HFF-Myc (cell line): Measurements from ENCODE around the gene RNF144A.

Experiments
- DNase-seq: peaks from one replicate; pipeline ENCODE4 v3.0.0-alpha.2; 2011; ENCODE audit warnings: low read depth; ENCODE audit errors: extremely low read depth
- H3K4me3 ChIP-seq: replicated peaks from 2 replicates; pipeline ENCODE4 v1.5.1; 2011; ENCODE audit warnings: low read depth, mild to moderate bottlenecking, control low read depth, low read length
- CTCF ChIP-seq: IDR thresholded peaks from 2 replicates; pipeline ENCODE4 v1.5.1; 2012; ENCODE audit warnings: mild to moderate bottlenecking, low read depth, low read length, control low read depth; ENCODE audit errors: missing control alignments

The RNF144A gene

GRCh38 chr2:7004636-7005035, 87.4 kb downstream of the RNF144A start:
- H3K4me3 ChIP-seq, result no peak overlapping the region
- TF ChIP-seq CTCF, result no peak
- DNase-seq, result no peak

GRCh38 chr2:7007488-7007845, 90.3 kb downstream of the RNF144A start:
- DNase-seq, result no peak
- TF ChIP-seq CTCF, result no peak
- H3K4me3 ChIP-seq, result no peak overlapping the region

DNA sequence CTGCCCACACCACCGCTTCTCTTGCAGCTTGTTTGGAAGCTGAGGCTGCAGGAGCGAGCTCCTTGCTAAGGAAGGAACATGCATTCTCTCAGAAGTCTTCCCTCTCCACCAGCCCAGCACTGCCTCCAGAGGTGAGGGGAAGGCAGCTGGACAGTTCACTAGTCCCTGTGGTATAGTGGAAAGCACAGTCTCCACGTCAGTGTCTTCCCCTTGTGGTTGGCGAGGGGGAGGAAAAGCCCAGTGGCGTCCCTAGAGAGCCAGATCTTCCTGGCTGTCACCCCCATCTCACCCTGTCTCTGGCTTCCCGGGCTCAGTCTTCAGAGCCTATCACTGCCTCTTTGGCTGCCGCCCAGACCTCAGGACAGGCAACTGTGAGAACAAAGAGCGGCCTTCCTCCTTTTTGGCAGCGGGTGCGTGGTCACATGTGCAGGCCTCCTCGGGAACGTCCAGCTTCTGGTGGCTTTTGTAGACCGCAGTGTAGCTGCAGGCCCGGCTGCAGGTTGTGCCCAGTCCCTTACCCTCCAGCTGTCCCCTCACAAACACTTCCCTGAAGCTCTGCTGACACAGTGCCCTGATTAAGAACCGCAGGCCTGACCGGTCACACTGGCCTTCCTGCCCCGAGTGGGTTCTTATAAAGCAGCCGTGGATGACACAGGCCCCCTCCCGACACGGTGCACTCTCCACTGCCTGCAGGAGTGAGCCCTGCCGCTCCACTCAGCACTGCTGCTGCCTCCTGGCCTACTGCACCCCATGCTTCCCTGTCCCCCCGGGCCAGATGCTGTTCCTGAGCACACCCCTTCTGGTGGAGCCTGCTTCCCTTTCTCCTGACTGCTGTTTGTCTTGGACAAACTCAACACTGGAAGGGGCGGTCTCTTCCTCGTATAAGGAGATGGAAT, 90.9 kb downstream of the RNF144A start:
- DNase-seq, result no peak
- no peak overlapping the region for H3K4me3 ChIP-seq

DNA sequence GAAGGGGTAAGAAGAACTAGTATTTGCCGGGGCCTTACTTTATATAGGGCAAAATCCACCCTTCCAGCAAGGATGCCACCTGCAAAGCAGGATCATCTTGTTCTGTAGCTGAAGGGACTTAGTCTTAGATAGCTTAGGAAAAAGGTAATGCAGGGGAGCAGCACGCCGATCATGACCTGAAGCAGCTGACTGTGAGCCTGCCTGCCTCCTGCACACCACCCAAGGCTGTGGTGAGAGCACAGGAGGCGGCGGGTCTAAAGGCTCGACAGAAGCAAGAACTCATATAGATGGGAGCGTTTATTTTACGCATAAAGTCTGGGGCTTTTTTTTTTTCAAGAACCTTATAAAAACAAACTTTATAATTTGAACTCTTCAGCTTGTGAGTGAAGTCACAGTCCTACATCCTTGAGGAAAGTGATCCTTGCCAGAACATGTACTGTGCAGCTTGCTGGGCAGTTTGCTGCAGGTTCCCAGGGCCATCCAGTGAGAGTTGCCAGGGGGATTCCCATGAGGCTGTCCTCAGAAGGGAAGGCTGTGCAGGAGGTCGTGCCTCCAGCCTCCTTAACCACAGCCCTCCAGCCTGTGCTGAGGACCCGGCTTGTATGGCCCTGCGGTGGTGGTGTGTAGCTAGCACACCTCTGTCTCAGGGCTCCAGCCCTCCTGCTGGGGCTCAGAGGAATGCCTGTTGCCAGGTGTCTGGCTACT, 92.1 kb downstream of the RNF144A start:
- no peak for TF ChIP-seq CTCF
- DNase-seq, result no peak
- no peak overlapping the region for H3K4me3 ChIP-seq

More for the DNA sequence above, 90.9 kb downstream of the RNF144A start:
- TF ChIP-seq CTCF, result peak; percentile 17

GRCh38 chr2:7010391-7011054, 93.3 kb downstream of the RNF144A start:
- H3K4me3 ChIP-seq, result no peak overlapping the region
- DNase-seq, result no peak
- no peak for TF ChIP-seq CTCF

DNA sequence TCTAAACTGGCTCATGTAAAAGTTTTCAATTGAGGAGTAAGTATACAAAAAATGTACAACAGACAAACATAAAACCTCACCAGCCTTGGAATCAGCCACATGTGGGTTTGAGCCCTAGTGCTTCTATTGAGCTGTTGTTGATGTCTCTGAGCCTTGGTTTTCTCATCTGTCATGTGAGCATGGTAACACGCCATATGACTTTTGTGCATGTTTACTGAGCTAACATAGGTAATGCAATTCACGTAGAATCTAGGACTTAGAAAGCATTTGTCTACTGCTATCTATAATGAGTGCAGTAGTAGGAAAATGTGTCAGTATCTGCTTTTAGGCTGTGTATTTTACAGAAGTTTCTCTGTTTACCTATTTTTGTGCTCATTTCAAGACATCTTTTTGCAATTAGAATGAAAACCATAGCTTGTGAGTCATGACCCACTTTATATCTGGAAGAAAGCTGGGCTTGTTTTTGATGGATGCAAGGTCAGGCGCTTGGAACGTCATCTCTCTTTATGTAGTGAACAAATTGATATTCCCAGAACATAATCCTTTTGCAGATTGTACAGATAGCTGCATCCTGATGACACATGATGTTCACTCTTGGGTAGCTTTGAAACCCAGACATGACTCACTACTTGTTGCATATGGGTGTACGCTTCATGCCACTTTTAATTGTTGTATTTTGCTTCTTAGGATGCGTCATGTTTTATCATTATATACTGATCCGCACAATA, 94.3 kb downstream of the RNF144A start:
- peak; percentile 76 for DNase-seq
- no peak overlapping the region for H3K4me3 ChIP-seq
- no peak for TF ChIP-seq CTCF
